Sciatic nerve (tissue), 2 donors: ENCODE measurements around the gene DIP2C. TPM values are rescaled to one million over a fixed set of nuclear protein-coding genes. Genes with fewer than 3 reads are reported as not detected.
"Not testable (repeated sequence)": the region's sequence is repeated elsewhere in the genome, so short reads cannot be mapped to it uniquely, and the experiment has no call there.

Source experiments
- ATAC-seq: fragments of 200-7000 bp; cut with Tn5 transposase; one replicate; pipeline ENCODE4 v1.9.1; 2020; ENCODE audit warnings: mild to moderate bottlenecking, moderate library complexity
- DNase-seq: peaks from one replicate; pipeline ENCODE4 v3.0.0-alpha.2; 2020; ENCODE audit warnings: low spot score
- intact Hi-C: fragments of 100-400 bp; cut with DNase I; formaldehyde crosslinking; loops from one replicate; pipeline ENCODE4 v1.14.2; 2022
- total RNA-seq: library from RNA; stranded (reverse); fragmentation: NEBNext Ultra II Directional; extraction: Animal tissue kit (Norgen Biotek cat#: 25700); gene quantifications from one replicate; pipeline ENCODE4 v1.2.1, GENCODE V29; 2021
- donor health status: DM: no; HTN: no; CAD: no.
- donor health status: DM: no; HTN: no; CAD: no.

Gene DIP2C
- total RNA-seq, 1 donor from 2014 or later = 38.7 TPM

DNA sequence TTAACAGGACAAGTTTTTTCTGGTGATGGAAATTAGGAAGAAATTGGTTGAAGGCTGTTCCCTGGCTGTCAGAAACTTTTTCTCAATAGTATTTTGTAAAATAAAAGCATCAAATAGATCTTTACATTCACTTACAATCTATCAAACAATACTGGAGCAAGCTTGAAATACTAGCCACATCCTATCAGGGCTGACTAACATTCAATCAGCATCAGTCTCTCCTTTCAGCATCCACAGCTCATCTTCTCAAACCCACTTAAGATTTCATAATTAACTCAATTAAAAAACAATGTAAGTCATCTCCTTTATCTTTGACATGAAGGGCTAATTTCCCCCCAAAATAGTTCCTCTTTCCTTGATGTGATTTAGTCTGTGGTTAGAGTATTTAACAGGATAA lies 80.2 kb downstream of the DIP2C start:
- intact Hi-C loops = no loop called here
- ATAC-seq (no peak), DNase-seq (no peak)

DNA sequence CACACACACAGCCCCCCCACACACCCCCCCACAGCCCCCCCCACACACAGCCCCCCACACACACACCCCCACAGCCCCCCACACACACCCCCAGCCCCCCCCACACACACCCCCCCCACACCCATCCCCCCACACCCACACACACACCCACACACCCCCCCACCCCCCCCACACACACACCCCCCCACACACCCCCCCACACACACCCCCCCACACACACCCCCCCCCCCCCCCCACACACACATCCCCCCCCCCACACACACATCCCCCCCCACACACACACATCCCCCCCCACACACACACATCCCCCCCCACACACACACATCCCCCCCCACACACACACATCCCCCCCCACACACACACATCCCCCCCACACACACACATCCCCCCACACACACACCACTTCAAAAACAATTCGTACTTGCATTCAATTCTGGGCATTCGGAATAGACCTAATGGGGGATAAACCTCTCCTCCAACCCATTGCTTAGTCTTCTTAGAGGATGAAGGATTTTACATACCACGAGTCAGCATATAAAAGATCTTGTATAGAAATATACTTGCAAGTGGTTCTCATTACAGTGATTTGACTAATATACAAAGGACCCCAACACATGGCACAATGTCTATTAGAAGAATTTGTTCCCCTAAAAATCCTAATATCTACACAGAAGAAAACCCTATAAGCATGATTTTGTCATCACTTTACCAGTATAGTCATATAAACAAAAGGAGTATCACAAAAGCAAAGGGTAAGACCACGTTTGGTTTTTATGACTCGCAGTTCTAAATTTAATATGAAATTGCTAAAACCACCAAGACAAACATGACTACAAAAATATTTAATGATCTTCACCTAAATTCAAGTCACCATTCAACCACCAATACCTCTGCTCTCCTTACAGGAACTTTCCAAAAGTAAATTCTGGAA lies 80.9 kb downstream of the DIP2C start:
- no peak for DNase-seq
- intact Hi-C loops = no loop called here
- ATAC-seq = no peak

DNA sequence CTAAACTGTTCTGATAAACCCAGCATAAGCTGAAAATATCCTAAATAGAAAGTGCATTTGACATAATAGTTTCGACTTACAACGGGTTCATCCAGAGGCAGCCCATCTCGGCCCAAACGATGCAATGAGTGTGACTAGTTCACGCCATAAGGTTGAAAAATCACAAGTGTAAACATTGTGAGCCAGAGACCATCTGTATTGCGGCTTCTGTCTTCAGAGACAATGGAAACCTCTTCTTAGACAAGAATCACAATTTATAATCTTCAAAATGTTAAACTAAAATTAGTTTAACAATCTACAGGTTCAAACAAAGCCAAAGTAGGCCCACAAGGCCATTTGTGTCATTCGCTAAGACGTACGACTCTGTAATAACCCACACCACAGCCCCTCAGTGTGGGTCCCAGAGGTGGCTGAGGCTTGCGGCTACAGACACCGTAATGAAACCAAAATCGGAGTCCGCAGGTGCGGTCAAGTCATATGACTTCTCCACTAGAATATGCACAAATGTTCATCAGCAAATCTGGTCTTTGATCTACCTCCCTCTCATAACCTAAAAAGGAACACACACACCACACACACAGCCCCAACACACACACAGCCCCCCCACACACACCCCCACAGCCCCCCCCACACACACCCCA lies 81.8 kb downstream of the DIP2C start:
- peak; percentile 75 for ATAC-seq
- intact Hi-C loops = no loop called here
- no peak for DNase-seq

DNA sequence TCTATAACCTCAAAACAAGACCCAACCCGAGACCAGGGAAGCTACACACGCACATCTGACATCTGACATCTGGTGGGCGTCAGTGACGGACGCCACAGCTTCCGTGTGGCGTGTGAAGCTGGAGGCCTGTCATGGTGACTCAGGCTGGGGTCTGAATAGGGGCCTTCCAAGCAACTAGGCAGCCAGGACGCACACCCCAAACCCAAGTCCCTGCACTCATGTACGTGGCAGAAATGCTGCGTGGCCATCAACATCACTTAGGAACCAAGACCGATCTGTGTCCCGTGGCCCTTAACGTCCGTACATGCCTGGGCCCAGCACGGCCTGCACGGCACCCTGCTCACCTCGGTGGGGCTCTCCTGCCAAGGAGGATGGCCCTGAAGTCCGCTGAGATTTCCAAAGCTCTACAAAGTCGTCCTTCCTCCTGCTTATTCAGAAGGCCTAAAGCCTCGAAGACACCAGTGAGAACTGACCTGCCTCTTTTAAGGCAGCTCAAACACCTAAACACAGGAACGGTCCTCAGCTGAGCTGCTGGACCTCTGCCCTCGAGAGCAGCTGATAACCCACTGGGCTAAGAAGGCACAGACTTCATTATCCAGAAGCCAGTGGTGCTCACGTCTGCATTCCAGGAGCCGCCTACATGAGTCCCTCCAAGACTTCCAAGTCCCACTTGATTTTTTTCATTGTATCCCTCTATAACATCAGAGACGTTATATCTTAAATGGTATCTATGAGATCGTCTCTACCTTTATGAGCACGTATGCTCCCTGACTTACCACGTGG lies 82.5 kb downstream of the DIP2C start:
- no peak for DNase-seq
- ATAC-seq = peak; percentile 53
- intact Hi-C loops = no loop called here

DNA sequence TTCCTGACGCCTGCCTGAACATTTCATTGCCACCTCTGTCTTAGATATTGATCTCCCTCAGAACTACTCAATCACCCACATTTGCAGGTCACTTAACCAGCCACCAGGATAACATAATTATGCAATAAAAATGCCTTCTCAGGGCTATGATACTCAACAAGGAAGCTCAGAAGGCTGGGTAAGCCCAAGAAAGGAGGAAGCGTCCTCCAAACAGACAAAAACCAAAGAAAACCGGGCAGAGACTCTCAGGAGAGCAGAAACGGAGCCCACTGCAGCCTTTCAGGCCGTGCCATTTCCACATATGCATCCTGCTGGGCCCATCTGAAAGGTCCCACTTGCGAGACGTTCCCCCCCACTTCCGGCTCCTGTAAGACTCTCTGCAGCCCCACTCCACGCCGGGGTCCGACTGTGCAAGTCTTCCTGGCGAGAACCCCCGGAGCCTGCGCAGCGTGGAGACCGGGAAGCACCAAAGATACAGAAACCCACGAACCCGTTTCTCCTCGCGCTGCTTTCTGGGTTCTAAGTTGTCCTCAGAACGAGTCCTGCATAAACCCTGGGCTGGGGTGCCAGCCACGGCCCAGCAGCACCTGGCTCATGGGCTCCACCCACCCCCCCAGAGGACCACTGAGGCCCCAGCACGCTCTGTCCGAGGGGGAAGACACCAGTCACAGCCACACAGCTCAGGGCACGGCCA lies 83.7 kb downstream of the DIP2C start:
- ATAC-seq = no peak
- DNase-seq = no peak
- intact Hi-C loops = no loop called here

DNA sequence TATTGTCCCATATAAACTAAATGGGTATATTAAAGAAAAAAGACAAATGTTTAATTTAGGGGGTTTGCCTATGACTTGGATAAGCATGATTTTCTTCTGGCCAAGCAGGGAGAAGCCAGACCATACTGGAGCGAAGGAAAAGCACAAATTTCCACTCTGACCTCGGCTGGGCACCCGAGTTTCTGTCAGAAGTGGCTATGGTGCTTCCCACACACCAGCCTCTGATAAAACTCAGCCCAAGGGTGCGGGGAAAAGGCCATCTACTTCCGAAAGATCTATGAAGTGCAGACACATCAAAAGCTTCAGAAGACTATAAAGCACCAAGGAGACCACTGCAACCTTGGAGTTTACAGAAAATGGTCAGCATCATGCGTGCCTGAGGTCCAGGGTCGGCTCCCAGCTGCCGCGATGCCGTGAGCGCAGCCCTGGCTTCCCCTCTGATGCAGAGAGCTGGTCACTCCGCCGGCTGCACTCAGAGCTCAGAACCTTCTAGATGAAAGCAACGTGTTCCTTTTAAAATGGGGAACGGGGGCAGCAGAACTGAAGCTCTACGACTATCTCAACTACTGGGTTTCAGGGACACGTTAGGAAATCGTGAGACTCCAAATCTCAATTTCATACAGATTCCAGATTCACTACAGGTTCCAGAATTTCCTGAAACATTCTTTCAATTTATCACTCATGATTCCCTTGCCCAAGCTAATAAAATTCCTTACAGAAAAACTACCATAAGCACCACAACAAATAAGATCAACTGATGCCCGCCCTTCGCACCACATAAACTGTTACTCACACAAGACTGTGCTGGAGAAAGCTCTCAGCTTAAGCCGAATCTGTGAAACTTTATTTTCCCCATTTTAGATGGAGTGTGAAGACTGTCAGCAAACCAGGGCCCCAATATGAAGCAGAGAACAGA lies 84.5 kb downstream of the DIP2C start:
- ATAC-seq = no peak

DNA sequence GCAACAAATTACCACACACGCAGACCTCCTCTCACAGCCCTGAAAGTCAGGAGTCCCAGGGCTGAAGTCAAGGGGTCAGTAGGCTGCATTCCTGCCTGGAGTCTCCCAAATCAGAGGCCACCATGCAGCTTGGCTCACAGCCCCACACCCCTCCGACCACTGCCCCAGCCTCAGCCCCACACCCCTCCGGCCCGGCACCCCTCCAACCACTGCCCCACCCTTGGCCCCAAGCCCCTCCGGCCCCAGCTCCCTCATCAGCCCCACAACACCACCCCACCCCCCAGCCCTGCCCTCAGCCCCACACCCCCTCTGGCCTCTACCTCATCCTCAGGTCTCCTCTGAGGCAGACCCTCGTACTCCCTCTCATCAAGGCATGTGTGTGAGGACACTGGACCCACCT lies 85.7 kb downstream of the DIP2C start:
- DNase-seq (no peak), ATAC-seq (no peak)
- intact Hi-C loops = no loop called here

More for the DNA sequence above, 84.5 kb downstream of the DIP2C start:
- no peak for DNase-seq
- intact Hi-C loops = no loop called here

DNA sequence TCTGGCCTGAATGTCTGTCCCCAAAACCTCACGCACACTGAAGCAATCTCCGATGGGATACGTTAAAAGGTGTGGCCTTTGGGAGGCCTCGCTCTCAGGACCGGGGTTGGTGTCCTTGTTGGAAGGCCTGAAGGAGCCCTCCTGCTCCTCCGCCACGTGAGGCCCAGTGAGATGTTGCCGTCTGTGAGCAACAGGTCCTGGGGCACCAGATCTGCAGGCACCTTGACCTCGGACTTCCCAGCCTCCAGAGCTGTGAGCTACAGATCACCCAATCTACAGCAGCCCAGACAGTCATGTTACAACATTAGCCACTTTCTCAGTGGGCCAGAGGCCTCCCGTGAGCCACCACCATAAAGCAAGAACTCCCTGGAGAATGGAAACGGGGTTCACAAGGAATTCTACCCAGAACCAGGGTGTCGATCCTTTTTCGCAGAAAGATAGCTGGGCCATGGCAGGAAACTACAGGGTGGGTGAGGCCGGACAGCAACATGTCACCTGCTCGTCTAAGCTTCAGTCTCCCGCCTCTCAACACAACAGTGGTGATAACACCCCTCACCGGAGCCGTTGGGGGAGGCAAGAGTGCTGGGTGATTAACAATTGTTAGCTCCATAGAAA lies 87.0 kb downstream of the DIP2C start:
- DNase-seq = peak; percentile 38
- intact Hi-C loops = no loop called here
- no peak for ATAC-seq

DNA sequence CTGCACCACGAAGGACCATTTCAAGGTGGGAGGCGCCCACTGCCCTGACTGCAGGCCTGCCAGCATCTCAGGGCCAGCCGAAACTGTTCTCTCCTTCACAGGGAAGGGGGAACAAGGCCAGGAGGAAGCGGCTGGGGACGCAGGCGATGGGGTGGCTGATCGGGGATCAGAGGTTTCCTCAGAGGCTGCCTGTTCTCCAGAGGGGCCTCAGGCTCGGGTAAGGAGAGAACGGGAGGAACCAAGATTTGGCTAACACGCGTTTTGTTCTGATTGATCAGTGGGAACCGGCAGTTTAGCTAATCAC lies 87.9 kb downstream of the DIP2C start:
- ATAC-seq = no peak

DNA sequence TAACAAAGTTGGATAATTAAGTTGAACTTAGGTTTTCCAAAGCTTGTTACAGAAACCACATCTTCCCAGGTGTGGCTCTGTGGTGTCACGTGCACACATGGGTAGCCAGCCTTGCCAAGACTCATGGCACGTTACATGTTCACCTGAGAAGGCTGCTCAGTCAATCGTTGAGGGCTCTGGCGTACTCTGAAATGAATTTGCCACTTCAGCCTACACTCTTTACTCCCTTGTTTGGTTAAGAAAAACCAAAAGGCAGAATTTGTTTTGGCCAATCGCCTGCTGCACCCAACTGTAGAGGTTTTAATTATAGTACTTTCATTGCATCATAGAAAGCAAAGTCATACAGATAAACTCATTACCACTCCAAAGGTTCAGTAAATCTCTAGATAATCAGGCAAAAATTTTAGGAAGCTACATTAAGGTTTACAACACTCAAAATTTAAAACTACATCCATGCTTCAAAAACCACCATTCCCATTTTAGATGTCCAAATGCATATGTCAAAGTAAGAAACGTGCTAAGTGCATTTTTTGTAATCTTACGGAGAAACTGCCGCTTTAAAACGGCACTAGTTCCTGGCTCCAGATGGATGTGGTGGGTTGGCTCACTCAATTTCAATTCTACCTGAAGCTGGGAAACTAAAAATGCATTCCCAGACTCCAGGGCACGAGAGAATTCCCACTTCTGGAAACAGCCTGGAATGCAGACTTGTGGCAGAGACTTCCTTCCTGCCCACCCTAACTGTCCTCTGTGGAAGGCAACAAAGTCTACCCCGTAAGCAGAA lies 88.4 kb downstream of the DIP2C start:
- ATAC-seq (no peak), DNase-seq (no peak)
- intact Hi-C loops = no loop called here

More for the DNA sequence above, 87.9 kb downstream of the DIP2C start:
- peak; percentile 53 for DNase-seq
- intact Hi-C loops = no loop called here

DNA sequence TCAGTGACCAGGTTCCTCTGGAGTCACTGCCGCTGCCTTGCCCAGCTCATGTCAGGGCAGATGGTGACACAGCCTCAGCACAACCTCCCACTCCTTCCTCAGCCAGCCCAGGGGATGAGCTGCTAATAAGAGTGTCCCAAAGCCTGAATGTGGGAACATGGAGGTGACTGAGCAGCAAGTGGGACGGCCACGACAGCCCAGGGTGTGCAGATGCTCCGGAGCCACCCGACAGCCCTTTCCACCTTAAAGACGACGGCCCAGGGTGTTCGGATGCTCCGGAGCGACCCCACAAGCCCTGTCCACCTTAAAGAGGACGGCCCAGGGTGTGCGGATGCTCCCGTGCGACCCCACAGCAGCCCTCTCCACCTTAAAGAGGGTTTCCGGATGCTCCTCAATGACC lies 89.2 kb downstream of the DIP2C start:
- ATAC-seq = no peak
- no peak for DNase-seq
- intact Hi-C loops = no loop called here

DNA sequence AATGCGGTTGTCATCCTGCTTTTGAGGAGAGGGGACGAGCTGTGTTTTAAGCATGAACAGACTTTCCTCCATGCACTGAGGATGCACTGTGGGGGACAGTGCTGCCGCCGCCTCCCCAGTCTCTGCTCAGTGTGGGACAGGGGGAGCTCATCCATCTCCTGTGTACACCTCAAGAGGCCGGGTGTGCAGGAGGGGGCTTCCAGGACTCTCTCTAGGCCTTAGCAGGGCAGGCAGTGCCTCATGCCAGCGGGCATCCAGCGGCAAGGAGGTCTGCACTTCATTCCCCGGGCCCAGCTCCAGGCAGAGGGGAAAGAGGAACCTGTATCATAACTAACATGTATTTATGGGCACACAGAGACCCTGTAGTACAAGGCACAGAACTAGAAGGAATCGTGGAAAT lies 89.7 kb downstream of the DIP2C start:
- intact Hi-C loops = no loop called here
- ATAC-seq = no peak
- peak; percentile 40 for DNase-seq

DNA sequence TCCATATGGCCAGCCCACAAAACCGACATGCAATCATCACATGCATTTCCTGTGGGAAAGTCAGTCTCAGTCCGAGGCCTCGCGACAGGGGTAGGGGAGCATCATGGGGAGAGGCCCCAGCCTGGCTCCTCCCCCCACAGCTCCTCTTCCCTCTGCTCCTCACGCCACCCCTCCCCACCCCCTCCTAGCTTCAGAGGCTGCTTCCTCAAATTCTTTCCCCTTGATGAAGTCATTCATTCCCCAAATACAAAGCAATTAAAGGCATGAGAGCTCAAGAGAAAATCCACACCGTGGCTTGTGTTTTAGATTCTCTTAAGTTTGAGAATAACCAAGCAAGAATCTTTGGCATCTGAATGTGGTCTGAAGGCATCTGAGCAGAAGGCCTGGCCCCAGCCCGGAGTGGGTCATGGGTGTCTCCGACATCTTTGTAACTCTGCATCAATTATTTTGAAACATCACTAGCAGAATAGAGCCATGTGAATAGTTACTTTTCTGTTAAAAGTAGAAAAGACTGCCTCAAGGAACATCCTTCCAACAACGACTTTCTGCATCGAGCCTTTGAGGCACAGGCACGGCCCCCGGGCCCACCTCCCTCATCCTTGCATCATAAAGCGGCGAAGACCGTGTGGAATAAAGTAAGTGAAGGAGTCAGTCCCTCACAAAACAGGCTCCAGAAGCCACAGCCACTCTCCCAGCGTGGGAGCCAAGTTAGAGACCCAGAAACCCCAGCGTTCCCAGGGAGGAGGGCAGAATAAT lies 90.9 kb downstream of the DIP2C start:
- DNase-seq (peak; percentile 35), ATAC-seq (no peak)
- intact Hi-C loops = no loop called here

DNA sequence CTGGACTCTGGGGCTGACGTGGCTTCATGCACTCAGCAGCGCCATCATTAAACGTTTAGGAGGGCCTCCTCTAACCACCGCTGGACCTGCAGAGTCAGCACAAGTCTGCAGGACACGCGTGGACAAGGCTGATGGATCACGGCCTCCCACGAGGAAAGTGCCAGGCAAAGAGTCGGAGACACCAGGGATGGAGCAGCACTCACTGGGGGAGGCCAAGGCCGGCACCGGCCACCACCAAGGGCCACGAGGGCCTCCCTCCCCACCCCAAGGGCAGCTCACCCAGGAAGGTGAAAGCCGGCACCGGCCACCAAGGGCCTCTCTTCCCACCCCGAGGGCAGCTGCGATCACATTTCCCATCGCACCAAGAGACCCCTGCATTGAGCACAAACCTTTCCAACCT lies 91.5 kb downstream of the DIP2C start:
- DNase-seq = no peak
- ATAC-seq = no peak
- intact Hi-C loops = no loop called here

DNA sequence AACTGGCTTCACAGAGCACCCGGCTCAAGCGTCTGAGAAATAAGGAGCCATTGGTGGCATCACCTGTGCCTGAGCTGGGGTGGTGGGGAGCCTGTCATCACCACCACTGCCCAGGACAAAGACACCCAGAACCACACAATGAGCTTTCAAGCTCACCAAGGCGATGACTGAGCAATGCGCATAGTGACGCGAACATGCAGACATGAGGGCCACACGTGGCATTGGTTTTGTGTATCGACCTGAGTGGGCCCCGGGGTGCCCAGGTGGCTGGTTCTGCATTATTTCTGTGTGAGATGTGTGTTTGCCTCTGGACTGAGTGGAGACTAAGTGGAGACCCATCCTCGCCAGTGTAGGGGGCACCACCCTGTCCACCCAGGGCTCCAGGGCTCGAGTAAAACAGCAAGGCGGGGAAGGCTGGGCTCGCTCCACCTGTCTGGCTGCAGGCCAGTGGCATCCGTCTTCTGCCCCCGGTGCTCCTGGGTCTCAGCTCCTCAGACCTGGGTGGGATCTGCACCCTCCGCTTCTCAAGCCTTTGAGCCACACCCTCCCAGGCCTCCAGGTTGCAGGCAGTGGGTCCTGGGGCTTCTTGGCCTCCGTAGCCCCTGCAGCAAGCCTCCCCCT lies 92.6 kb downstream of the DIP2C start:
- intact Hi-C loops = loop anchor here (1.0 kb wide), 1 partner anchor 36 kb away; no protein-coding TSS in a partner anchor
- DNase-seq = no peak
- no peak for ATAC-seq

DNA sequence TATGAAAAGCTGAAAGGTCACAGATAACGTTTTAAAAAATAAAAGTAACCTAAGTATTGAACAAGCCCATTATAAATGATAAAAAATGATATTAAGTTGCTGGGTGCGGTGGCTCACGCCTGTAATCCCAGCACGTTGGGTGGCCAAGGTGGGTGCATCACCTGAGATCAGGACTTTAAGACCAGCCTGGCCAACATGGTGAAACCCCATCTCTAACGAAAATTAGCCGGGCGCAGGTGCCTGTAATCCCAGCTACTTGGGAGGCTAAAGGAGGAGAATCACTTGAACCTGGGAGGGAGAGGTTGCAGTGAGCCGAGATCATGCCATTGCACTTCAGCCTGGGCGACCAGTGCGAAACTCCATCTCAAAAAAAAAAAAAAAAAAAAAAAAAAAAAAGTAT lies 93.3 kb downstream of the DIP2C start:
- intact Hi-C loops = loop anchor here (1.0 kb wide), 1 partner anchor 35 kb away; no protein-coding TSS in a partner anchor
- ATAC-seq, DNase-seq: not testable (repeated sequence)
